Esophagus squamous epithelium (tissue), 4 donors: ENCODE results near the gene ZNF282.

ENCODE experiments used
- CTCF ChIP-seq, 6 experiments: fragments of 450-650 bp in 4 of 6; fragments of 200-600 bp in 2 of 6; sonication (generic) in 2 of 6; IDR thresholded peaks; one replicate each; pipeline ENCODE4 v1.5.1; 2016 to 2019; ENCODE audit warnings: antibody characterized with exemption in 6 of 6, mild to moderate bottlenecking in 4 of 6, moderate library complexity in 4 of 6
- POLR2A ChIP-seq, 4 donors: fragments of 450-650 bp; IDR thresholded peaks; one replicate each; pipeline ENCODE4 v1.6.1; 2017; ENCODE audit warnings: antibody characterized with exemption in 4 of 4, mild to moderate bottlenecking in 4 of 4, moderate library complexity in 3 of 4

DNA sequence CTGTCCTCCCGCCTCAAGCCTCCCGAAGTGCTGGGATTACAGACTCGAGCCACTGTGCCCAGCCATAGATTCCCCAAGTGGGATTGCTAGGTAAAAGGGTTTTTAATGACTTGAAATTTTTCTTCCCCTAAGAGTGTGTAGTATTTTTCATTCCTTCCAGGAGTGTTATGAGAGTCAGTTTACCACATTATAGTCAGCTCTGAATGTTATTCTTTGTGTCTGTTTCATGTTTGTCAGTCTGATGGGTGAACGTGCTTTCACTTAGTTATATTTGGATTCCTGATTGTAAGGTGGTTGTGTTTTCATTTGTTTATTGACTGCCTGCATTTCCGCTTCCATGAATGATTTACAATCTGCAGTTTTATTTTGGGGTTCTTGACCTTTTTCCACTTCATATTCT, 50.4 kb downstream of the ZNF282 start:
- TF ChIP-seq CTCF (IDR thresholded peaks at IDR 0.05), result no peak
- TF ChIP-seq POLR2A (IDR thresholded peaks at IDR 0.05), result no peak
